AG10803 (cell line): ENCODE measurements around the gene ARIH1.
A peak's percentile ranks its signal among the peaks of the same experiment; 100 is the strongest.

Experiments used
- DNase-seq: peaks from one replicate; pipeline ENCODE4 v3.0.0; 2010; ENCODE audit warnings: low read depth
- H3K4me3 ChIP-seq: 2 replicates; pipeline ENCODE4 v1.5.1; 2011; ENCODE audit warnings: mild to moderate bottlenecking, low read length, control low read depth
- TF ChIP-seq, protein P1 (sequence below): conservative IDR thresholded peaks from 2 replicates; pipeline ENCODE4 v1.5.1; 2011; ENCODE audit warnings: mild to moderate bottlenecking, low read length, control low read depth, inconsistent platforms

Gene ARIH1

DNA sequence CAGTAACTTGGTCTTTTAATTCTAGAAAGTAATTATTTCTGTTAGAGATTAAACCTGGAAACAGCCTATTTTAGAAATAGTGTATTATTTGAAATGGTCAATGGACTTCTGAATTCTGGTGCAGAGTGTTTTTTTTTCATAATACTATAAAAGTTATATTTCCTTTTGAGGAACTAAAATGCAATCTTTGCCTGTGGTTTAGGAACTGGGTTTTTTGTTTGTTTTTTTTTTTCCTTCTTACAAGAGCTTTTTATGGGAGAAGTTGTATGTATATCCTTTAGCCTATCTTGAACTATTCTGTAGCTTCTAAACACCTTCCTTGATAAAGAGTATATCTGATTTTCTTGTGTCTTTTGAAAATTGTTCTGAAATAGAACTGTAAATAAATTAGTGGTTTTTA lies 88.3 kb downstream of the ARIH1 start:
- TF ChIP-seq, protein P1, sequence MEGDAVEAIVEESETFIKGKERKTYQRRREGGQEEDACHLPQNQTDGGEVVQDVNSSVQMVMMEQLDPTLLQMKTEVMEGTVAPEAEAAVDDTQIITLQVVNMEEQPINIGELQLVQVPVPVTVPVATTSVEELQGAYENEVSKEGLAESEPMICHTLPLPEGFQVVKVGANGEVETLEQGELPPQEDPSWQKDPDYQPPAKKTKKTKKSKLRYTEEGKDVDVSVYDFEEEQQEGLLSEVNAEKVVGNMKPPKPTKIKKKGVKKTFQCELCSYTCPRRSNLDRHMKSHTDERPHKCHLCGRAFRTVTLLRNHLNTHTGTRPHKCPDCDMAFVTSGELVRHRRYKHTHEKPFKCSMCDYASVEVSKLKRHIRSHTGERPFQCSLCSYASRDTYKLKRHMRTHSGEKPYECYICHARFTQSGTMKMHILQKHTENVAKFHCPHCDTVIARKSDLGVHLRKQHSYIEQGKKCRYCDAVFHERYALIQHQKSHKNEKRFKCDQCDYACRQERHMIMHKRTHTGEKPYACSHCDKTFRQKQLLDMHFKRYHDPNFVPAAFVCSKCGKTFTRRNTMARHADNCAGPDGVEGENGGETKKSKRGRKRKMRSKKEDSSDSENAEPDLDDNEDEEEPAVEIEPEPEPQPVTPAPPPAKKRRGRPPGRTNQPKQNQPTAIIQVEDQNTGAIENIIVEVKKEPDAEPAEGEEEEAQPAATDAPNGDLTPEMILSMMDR, result no peak
- DNase-seq, result no peak
- no peak overlapping the region for H3K4me3 ChIP-seq

DNA sequence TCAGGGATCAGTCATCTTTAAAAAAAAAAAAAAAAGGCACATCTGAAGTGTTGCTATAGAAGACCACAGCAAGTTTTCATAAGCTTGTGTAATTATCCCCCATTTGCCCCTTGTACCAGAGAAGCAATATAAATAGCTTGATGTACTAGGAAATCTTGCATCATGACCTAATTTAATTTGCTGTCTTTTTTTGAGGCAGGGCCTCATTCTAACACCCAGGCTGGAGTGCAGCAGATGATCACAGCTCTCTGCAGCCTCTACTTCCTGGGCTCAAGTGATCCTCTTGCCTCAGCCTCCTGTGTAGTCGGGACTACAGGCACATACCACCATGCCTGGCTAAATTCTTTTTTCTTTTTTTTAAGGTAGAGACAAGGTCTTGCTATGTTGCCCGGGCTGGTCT lies 88.7 kb downstream of the ARIH1 start:
- DNase-seq, result no peak
- TF ChIP-seq, protein P1, result no peak
- no peak overlapping the region for H3K4me3 ChIP-seq

DNA sequence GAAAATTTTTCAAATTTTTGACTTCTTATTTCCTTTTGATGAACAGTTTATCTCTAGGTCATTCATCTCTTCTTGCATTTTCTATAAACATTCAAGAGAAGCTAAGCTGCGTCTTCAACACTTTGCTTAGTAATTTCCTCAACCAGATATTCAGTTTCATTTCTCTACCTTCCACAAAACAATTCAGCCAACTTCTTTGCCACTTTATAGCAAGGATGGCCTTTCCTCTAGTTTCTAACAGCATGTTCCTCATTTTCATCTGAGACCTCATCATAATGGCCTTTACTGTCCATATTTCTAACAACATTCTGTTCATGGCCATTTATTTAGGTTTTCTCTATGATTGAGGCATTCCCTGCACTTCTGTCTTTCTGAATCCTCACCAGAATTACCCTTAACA lies 90.0 kb downstream of the ARIH1 start:
- H3K4me3 ChIP-seq, result no peak overlapping the region
- TF ChIP-seq, protein P1, result no peak
- DNase-seq, result no peak

- TF ChIP-seq, protein P1, result no peak
- DNase-seq, result no peak
- H3K4me3 ChIP-seq, result no peak overlapping the region
Observed at GRCh38 chr15:72566973-72567372, 92.8 kb downstream of the ARIH1 start.

DNA sequence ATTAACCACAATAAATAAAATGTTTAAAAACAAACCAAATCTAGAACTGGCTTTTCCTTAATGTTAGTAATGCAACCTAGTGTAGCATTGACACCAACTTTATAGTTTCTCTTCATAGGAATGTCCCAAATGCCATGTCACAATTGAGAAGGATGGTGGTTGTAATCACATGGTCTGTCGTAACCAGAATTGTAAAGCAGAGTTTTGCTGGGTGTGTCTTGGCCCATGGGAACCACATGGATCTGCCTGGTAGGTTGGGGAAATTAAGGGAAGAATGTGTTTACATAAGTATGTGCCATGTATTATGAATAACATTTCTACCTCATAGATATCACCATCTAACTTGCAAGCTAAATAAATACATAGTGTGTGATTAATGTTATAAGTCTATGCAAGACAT lies 95.9 kb downstream of the ARIH1 start:
- no peak for DNase-seq
- no peak overlapping the region for H3K4me3 ChIP-seq
- TF ChIP-seq, protein P1, result no peak

DNA sequence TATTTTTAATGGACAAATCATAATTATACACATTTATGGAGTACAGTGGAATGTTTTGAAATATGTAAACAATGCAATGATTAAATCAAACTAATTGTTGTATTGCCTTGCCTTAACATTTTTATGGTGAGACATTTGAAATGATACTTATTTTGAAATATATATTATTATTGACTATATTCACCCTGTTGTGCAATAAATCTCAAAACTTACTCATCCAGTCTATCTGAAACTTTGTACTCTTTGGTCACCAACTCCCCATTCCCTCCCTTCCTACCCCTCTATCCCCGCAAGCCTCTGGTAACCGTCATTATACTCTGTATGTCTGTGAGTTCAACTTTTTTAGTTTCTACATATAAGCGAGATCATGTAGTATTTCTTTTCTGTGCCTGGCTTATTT lies 105.7 kb downstream of the ARIH1 start:
- H3K4me3 ChIP-seq, result no peak overlapping the region
- TF ChIP-seq, protein P1, result no peak
- DNase-seq, result no peak

GRCh38 chr15:72584006-72584405 lies 109.9 kb downstream of the ARIH1 start:
- TF ChIP-seq, protein P1, result no peak
- peak; percentile 13 for DNase-seq
- no peak overlapping the region for H3K4me3 ChIP-seq
